HCT116 (cell line): Measurements from ENCODE around the gene SFXN5. TPM values are rescaled to one million over a fixed set of nuclear protein-coding genes. Genes with fewer than 3 reads are reported as not detected.

Experiments used
- ATAC-seq: fragments of 200-7000 bp; cut with Tn5 transposase; 2 replicates; pipeline ENCODE4 v1.9.1; 2020; ENCODE audit warnings: mild to moderate bottlenecking, moderate library complexity
- BruUV-seq: library from RNA; stranded (reverse); fragments of 400-500 nt; replicated peaks from 2 replicates; lab custom pipeline; 2021; lab: Mats Ljungman, UMichigan
- CTCF ChIA-PET: fragments of 300-600 bp; sonication (Branson Sonifier 250); formaldehyde crosslinking; loops from one replicate; lab custom pipeline; 2021; ENCODE audit warnings: antibody characterized with exemption; lab: Charles Lee
- POLR2A ChIA-PET: fragments of 300-600, 350-600 bp; sonication (Branson Sonifier 250); formaldehyde crosslinking; loops from one replicate; lab custom pipeline; 2021; ENCODE audit warnings: antibody characterized with exemption; lab: Charles Lee
- RAD21 ChIA-PET, 2 experiments: fragments of 300-600 bp; sonication (Branson Sonifier 250); formaldehyde crosslinking; loops; one replicate each; lab custom pipeline; 2023; ENCODE audit warnings: low total read pairs in 2 of 2; ENCODE audit not compliant: uncharacterized antibody in 2 of 2, unreplicated experiment in 2 of 2, low non-redundant PET in 1 of 2; lab: Charles Lee
- DNase-seq: peaks from one replicate; pipeline ENCODE4 v3.0.0-alpha.2; 2010; ENCODE audit warnings: low read depth, low spot score
- H2AFZ ChIP-seq: fragments of 200-600 bp; shearing (Covaris generic), sonication (generic); 2 replicates; pipeline ENCODE4 v1.6.1; 2017; ENCODE audit warnings: low read depth, mixed run types, mixed read lengths, antibody characterized with exemption, low read length; ENCODE audit not compliant: poor library complexity, severe bottlenecking
- H3K27ac ChIP-seq: 2 replicates; pipeline ENCODE4 v1.5.1; 2012; ENCODE audit warnings: low read depth, low read length
- H3K27me3 ChIP-seq: fragments of 200-600 bp; sonication (generic); 2 replicates; pipeline ENCODE4 v1.6.1; 2016; ENCODE audit warnings: mixed run types, low read length, mixed read lengths; ENCODE audit not compliant: insufficient read depth
- H3K36me3 ChIP-seq, 2 experiments: fragments of 200-500 bp in 1 of 2; fragments of 200-600 bp in 1 of 2; sonication (Bioruptor generic) in 1 of 2; sonication (generic) in 1 of 2; 2 replicates each; pipeline versions ENCODE4 v1.5.1 to v1.6.1; 2014 to 2016; ENCODE audit warnings: low read length in 2 of 2, inconsistent platforms in 1 of 2, mixed read lengths in 1 of 2, mixed run types in 1 of 2; ENCODE audit not compliant: insufficient read depth in 2 of 2, control insufficient read depth in 1 of 2
- H3K4me1 ChIP-seq, 2 experiments: fragments of 200-600 bp in 1 of 2; sonication (generic) in 1 of 2; 2 replicates each; pipeline versions ENCODE4 v1.5.1 to v1.6.1; 2012 to 2017; ENCODE audit warnings: low read length in 2 of 2, inconsistent platforms in 1 of 2, mild to moderate bottlenecking in 1 of 2, mixed read lengths in 1 of 2, mixed run types in 1 of 2, moderate library complexity in 1 of 2; ENCODE audit not compliant: insufficient read depth in 2 of 2, control insufficient read depth in 1 of 2
- H3K4me2 ChIP-seq: fragments of 200-600 bp; sonication (generic); 2 replicates; pipeline ENCODE4 v1.6.1; 2017; ENCODE audit warnings: mixed run types, low read length, mixed read lengths
- H3K4me3 ChIP-seq, 2 experiments: fragments of 200-600 bp in 1 of 2; sonication (generic) in 1 of 2; replicated peaks in 1 of 2; 2 replicates each; pipeline ENCODE4 v1.5.1; 2011 to 2016; ENCODE audit warnings: low read length in 2 of 2, control low read depth in 1 of 2, low read depth in 1 of 2, mild to moderate bottlenecking in 1 of 2, mixed read lengths in 1 of 2, mixed run types in 1 of 2
- H3K79me2 ChIP-seq: fragments of 200-600 bp; sonication (generic); 2 replicates; pipeline ENCODE4 v1.6.1; 2017; ENCODE audit warnings: mild to moderate bottlenecking, mixed run types, low read length, moderate library complexity, mixed read lengths; ENCODE audit not compliant: insufficient read depth
- H3K9ac ChIP-seq: fragments of 200-600 bp; sonication (generic); 2 replicates; pipeline ENCODE4 v1.6.1; 2016; ENCODE audit warnings: low read length, mixed read lengths
- H3K9me2 ChIP-seq: fragments of 200-600 bp; sonication (generic), shearing (Covaris generic); 2 replicates; pipeline ENCODE4 v1.6.1; 2017; ENCODE audit warnings: mixed run types, mild to moderate bottlenecking, moderate library complexity; ENCODE audit not compliant: insufficient read depth
- H3K9me3 ChIP-seq, 2 experiments: fragments of 200-500 bp in 1 of 2; fragments of 200-600 bp in 1 of 2; sonication (Bioruptor generic) in 1 of 2; sonication (generic) in 1 of 2; 2 replicates each; pipeline ENCODE4 v1.6.1; 2014 to 2017; ENCODE audit warnings: low read length in 2 of 2, mixed read lengths in 2 of 2, inconsistent platforms in 1 of 2, low read depth in 1 of 2, mild to moderate bottlenecking in 1 of 2, mixed run types in 1 of 2, moderate library complexity in 1 of 2; ENCODE audit not compliant: control insufficient read depth in 1 of 2, insufficient read depth in 1 of 2
- H4K20me1 ChIP-seq: fragments of 200-600 bp; sonication (generic), shearing (Covaris generic); 2 replicates; pipeline ENCODE4 v1.6.1; 2017; ENCODE audit warnings: mixed run types, mild to moderate bottlenecking, moderate library complexity; ENCODE audit not compliant: insufficient read depth
- CTCF ChIP-seq, 3 experiments: fragments of 200-600 bp in 1 of 3; sonication (generic) in 1 of 3; IDR thresholded peaks in 2 of 3; conservative IDR thresholded peaks in 1 of 3; 2 replicates each; pipeline ENCODE4 v1.5.1; 2012 to 2017; ENCODE audit warnings: low read depth in 2 of 3, low read length in 2 of 3, antibody characterized with exemption in 1 of 3, borderline replicate concordance in 1 of 3, control low read depth in 1 of 3, mild to moderate bottlenecking in 1 of 3, mixed read lengths in 1 of 3, mixed run types in 1 of 3, moderate library complexity in 1 of 3; ENCODE audit not compliant: insufficient read depth in 1 of 3
- EGR1 ChIP-seq: IDR thresholded peaks from 2 replicates; pipeline ENCODE4 v1.6.1; 2012; ENCODE audit warnings: low read depth
- RAD21 ChIP-seq: IDR thresholded peaks from 2 replicates; pipeline ENCODE4 v1.6.1; 2012; ENCODE audit warnings: low read depth, mild to moderate bottlenecking
- YY1 ChIP-seq: IDR thresholded peaks from 2 replicates; pipeline ENCODE4 v1.6.1; 2011; ENCODE audit warnings: low read length, low read depth, moderate library complexity, mild to moderate bottlenecking; ENCODE audit not compliant: insufficient replicate concordance; ENCODE audit errors: extremely low read depth
- intact Hi-C: fragments of 100-400 bp; cut with micrococcal nuclease; formaldehyde crosslinking; loops from 2 replicates; pipeline ENCODE4 v1.10.0; 2022
- total RNA-seq: library from RNA; stranded (reverse); gene quantifications from one replicate; pipeline ENCODE4 v1.2.1, GENCODE V29; 2021; ENCODE audit not compliant: unreplicated experiment

SFXN5 gene
- total RNA-seq, 1 experiment from 2014 or later, result 10.0 TPM

DNA sequence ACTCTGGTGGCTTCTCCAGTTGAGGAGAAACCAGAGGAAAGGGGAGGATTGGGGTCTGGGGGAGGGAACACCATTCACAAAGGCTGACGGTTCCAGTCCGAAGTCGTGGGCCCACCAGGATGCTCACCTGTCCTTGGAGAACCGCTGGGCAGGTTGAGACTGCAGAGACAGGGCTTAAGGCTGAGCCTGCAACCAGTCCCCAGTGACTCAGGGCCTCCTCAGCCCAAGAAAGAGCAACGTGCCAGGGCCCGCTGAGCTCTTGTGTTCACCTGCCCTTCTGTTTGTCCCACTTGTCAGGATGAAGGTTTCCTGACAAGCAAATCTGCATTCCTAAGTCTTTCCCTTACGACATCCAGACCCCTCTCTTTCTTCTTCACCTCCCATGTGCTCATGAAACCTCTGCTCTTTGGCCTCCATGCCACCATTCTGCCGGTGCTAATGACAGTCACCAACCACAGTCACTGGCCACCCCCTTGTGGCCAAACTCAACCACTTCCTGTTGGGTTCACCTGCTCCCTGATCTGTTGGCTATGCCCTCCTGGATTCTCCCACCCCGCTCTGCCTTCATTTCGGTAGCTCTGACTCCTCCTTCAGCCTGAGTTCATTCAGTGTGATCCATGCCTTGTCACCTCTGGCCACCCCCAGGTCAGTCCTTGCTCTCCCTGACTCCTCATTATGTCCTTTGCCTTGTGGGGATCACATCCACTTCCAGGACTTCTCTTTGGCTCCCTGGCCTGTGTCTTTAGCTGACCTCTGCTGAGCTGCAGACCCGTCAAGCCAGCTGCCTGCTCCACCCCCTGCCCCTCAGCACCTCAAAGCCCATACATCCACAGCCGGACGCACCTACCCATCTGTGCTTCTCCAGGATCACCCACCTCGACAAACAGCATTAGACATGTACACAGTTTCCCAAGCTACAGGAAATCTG is 136.6 kb downstream of the SFXN5 start:
- Histone ChIP-seq H3K4me2 (no peak overlapping the region), H3K9ac (no peak overlapping the region), H3K9me2 (no peaks in the 10 kb centered on the region), H3K27ac (no peak overlapping the region)
- no TSS peak for BruUV-seq
- CTCF ChIA-PET, result interaction anchor here (0.8 to 2.3 kb wide), 6 partner anchors 9 to 242 kb away, joined by 3 to 22 read pairs (median 4); partner anchors contain the start of gene SPR
- intact Hi-C loops, result loop anchor here (1.0 kb wide), 1 partner anchor 43 kb away; no protein-coding TSS in a partner anchor
- peak; percentile 85 for ATAC-seq
- no peak for TF ChIP-seq EGR1
- peak; percentile 66 to 77 (median 66) for TF ChIP-seq CTCF (IDR thresholded peaks at IDR 0.05 in 2 of 3, conservative IDR thresholded peaks at IDR 0.05 in 1 of 3; ENCODE audit: borderline replicate concordance in 1 of 3, insufficient read depth in 1 of 3, low read depth in 2 of 3, low read length in 2 of 3)
- TF ChIP-seq RAD21, result peak; percentile 84
- no peak for TF ChIP-seq YY1
- TF ChIP-seq, all 23 proteins: peak for 2
- Histone ChIP-seq H3K4me3 (no peak overlapping the region), H3K27me3 (no peaks in the 10 kb centered on the region), H3K36me3 (no peaks in the 10 kb centered on the region), H3K4me1 (peaks cover 2 to 23% of the 10 kb centered on the region in 2 experiments; a peak in 2 of 4 replicates), H4K20me1 (no peaks in the 10 kb centered on the region), H2AFZ (no peak overlapping the region), H3K79me2 (no peaks in the 10 kb centered on the region), H3K9me3 (no peaks in the 10 kb centered on the region)
- DNase-seq, result peak; percentile 23
- POLR2A ChIA-PET, result no interaction called here
- RAD21 ChIA-PET, result interaction anchor here in 1 of 2 experiments (2.8 kb wide), 1 partner anchor 42 kb away, joined by 11 read pairs; no protein-coding TSS in a partner anchor
